Panc1 (cell line): ENCODE measurements around the gene SLIT1. TPM values are rescaled to one million over a fixed set of nuclear protein-coding genes. Genes with fewer than 3 reads are reported as not detected.

Source experiments
- ATAC-seq: fragments of 200-7000 bp; cut with Tn5 transposase; 2 replicates; pipeline ENCODE4 v1.9.1; 2020; ENCODE audit warnings: mild to moderate bottlenecking, moderate library complexity
- BruUV-seq: library from RNA; stranded (reverse); fragments of 400-500 nt; replicated peaks from 2 replicates; lab custom pipeline; 2021; lab: Mats Ljungman, UMichigan
- CTCF ChIA-PET: fragments of 300-600 bp; sonication (Branson Sonifier 250); formaldehyde crosslinking; loops from one replicate; lab custom pipeline; 2022; ENCODE audit warnings: antibody characterized with exemption; lab: Charles Lee
- POLR2A ChIA-PET: fragments of 300-600 bp; sonication (Branson Sonifier 250); formaldehyde crosslinking; loops from one replicate; lab custom pipeline; 2022; ENCODE audit warnings: antibody characterized with exemption; lab: Charles Lee
- DNase-seq: peaks from one replicate; pipeline ENCODE4 v3.0.0-alpha.2; 2010; ENCODE audit warnings: low read depth, low spot score
- H3K27ac ChIP-seq: 2 replicates; pipeline ENCODE4 v1.5.1; 2011; ENCODE audit warnings: mild to moderate bottlenecking, low read length, inconsistent platforms
- H3K27me3 ChIP-seq: fragments of 200-500 bp; sonication (Bioruptor generic); 2 replicates; pipeline ENCODE4 v1.6.0; 2014; ENCODE audit warnings: low read length, inconsistent platforms; ENCODE audit not compliant: control insufficient read depth, insufficient read depth
- H3K36me3 ChIP-seq: fragments of 200-500 bp; sonication (Bioruptor generic); 2 replicates; pipeline ENCODE4 v1.5.1; 2014; ENCODE audit warnings: inconsistent platforms, mild to moderate bottlenecking, low read length, moderate library complexity; ENCODE audit not compliant: control insufficient read depth, insufficient read depth
- H3K4me1 ChIP-seq: 2 replicates; pipeline ENCODE4 v1.5.1; 2011; ENCODE audit warnings: inconsistent platforms, mild to moderate bottlenecking, low read length, moderate library complexity; ENCODE audit not compliant: control insufficient read depth, insufficient read depth
- H3K4me3 ChIP-seq, 2 experiments: 2 replicates each; pipeline ENCODE4 v1.5.1; 2011 to 2012; ENCODE audit warnings: low read depth in 2 of 2, low read length in 2 of 2, mild to moderate bottlenecking in 2 of 2, inconsistent platforms in 1 of 2, moderate library complexity in 1 of 2
- H3K9me3 ChIP-seq: fragments of 200-500 bp; sonication (Bioruptor generic); 2 replicates; pipeline ENCODE4 v1.5.1; 2014; ENCODE audit warnings: low read depth, mild to moderate bottlenecking, inconsistent platforms, low read length, moderate library complexity; ENCODE audit not compliant: control insufficient read depth, insufficient read depth
- POLR2AphosphoS5 ChIP-seq: IDR thresholded peaks from 2 replicates; pipeline ENCODE4 v1.6.1; 2012; ENCODE audit warnings: mild to moderate bottlenecking, low read depth, low read length, moderate library complexity
- SIN3A ChIP-seq: IDR thresholded peaks from 2 replicates; pipeline ENCODE4 v1.6.1; 2012; ENCODE audit warnings: low read depth, mild to moderate bottlenecking, low read length, moderate library complexity, borderline replicate concordance; ENCODE audit not compliant: insufficient read depth
- TCF7L2 ChIP-seq: IDR thresholded peaks from 2 replicates; pipeline ENCODE4 v1.6.1; 2011; ENCODE audit warnings: mild to moderate bottlenecking, low read depth, low read length, inconsistent platforms
- in situ Hi-C: cut with HindIII; loops from 2 replicates; pipeline ENCODE4 v1.10.0; 2016; ENCODE audit warnings: low sequenced_read_pairs, low pct_unique_long_range_greater_than_20kb
- intact Hi-C: fragments of 100-400 bp; cut with micrococcal nuclease; formaldehyde crosslinking; loops from one replicate; pipeline ENCODE4 v1.10.0; 2022; ENCODE audit not compliant: unreplicated experiment
- total RNA-seq: library from RNA; stranded (reverse); gene quantifications from one replicate; pipeline ENCODE4 v1.2.1, GENCODE V29; 2021; ENCODE audit not compliant: unreplicated experiment
- TF ChIP-seq, protein P1 (sequence below): fragments of 450-650 bp; IDR thresholded peaks from 2 replicates; pipeline ENCODE4 v1.5.1; 2017; ENCODE audit warnings: mild to moderate bottlenecking
- TF ChIP-seq, protein P2 (sequence below), 2 experiments: IDR thresholded peaks; 2 replicates each; pipeline ENCODE4 v1.6.1; 2011 to 2012; ENCODE audit warnings: low read depth in 2 of 2, control low read depth in 1 of 2, low read length in 1 of 2, mild to moderate bottlenecking in 1 of 2, moderate library complexity in 1 of 2; ENCODE audit not compliant: insufficient read depth in 1 of 2

Gene SLIT1
- total RNA-seq, 1 experiment from 2014 or later, result 2.6 TPM

DNA sequence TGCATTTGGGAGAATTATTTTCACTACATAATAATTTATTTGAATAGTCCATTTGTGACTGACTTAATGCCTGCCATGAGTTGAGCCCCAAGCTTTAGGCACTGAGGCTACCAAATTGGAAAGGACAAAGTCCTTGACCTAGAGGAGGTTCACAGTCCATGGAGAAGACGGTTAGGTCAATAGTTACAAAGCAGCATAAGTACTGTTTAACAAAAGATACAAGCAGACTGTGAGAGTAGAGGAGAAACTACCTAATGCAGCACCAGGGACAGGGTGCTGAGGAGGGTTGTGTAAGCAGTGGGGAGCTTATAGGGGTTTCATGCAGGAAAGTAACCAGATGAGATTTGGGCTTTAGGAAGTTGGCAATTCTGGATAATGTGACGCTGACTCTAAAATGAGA is 214.4 kb downstream of the SLIT1 start:
- intact Hi-C loops, result no loop called here
- TF ChIP-seq, protein P1, sequence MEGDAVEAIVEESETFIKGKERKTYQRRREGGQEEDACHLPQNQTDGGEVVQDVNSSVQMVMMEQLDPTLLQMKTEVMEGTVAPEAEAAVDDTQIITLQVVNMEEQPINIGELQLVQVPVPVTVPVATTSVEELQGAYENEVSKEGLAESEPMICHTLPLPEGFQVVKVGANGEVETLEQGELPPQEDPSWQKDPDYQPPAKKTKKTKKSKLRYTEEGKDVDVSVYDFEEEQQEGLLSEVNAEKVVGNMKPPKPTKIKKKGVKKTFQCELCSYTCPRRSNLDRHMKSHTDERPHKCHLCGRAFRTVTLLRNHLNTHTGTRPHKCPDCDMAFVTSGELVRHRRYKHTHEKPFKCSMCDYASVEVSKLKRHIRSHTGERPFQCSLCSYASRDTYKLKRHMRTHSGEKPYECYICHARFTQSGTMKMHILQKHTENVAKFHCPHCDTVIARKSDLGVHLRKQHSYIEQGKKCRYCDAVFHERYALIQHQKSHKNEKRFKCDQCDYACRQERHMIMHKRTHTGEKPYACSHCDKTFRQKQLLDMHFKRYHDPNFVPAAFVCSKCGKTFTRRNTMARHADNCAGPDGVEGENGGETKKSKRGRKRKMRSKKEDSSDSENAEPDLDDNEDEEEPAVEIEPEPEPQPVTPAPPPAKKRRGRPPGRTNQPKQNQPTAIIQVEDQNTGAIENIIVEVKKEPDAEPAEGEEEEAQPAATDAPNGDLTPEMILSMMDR, result no peak
- TF ChIP-seq TCF7L2 (no peak), POLR2AphosphoS5 (no peak), SIN3A (no peak)
- TF ChIP-seq, protein P2, sequence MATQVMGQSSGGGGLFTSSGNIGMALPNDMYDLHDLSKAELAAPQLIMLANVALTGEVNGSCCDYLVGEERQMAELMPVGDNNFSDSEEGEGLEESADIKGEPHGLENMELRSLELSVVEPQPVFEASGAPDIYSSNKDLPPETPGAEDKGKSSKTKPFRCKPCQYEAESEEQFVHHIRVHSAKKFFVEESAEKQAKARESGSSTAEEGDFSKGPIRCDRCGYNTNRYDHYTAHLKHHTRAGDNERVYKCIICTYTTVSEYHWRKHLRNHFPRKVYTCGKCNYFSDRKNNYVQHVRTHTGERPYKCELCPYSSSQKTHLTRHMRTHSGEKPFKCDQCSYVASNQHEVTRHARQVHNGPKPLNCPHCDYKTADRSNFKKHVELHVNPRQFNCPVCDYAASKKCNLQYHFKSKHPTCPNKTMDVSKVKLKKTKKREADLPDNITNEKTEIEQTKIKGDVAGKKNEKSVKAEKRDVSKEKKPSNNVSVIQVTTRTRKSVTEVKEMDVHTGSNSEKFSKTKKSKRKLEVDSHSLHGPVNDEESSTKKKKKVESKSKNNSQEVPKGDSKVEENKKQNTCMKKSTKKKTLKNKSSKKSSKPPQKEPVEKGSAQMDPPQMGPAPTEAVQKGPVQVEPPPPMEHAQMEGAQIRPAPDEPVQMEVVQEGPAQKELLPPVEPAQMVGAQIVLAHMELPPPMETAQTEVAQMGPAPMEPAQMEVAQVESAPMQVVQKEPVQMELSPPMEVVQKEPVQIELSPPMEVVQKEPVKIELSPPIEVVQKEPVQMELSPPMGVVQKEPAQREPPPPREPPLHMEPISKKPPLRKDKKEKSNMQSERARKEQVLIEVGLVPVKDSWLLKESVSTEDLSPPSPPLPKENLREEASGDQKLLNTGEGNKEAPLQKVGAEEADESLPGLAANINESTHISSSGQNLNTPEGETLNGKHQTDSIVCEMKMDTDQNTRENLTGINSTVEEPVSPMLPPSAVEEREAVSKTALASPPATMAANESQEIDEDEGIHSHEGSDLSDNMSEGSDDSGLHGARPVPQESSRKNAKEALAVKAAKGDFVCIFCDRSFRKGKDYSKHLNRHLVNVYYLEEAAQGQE (IDR thresholded peaks at IDR 0.05; ENCODE audit: insufficient read depth in 1 of 2, low read depth in 2 of 2, low read length in 1 of 2), result no peak
- no peaks in the 10 kb centered on the region for H3K4me1 ChIP-seq

GRCh38 chr10:96968682-96969423 is 216.9 kb downstream of the SLIT1 start:
- intact Hi-C loops, result no loop called here
- Histone ChIP-seq H3K27ac (no peak overlapping the region), H3K4me3 (no peak overlapping the region), H3K36me3 (no peaks in the 10 kb centered on the region), H3K9me3 (no peaks in the 10 kb centered on the region), H3K4me1 (no peaks in the 10 kb centered on the region), H3K27me3 (no peaks in the 10 kb centered on the region)
- ChIA-PET CTCF (interaction anchor here (0.7 kb wide), 1 partner anchor 77 kb away, joined by 5 read pairs; no protein-coding TSS in a partner anchor), POLR2A (no interaction called here)
- TF ChIP-seq POLR2AphosphoS5 (no peak), SIN3A (no peak), TCF7L2 (no peak)
- TF ChIP-seq, protein P1, result no peak
- TF ChIP-seq, protein P2 (IDR thresholded peaks at IDR 0.05; ENCODE audit: insufficient read depth in 1 of 2, low read depth in 2 of 2, low read length in 1 of 2), result no peak
- no TSS peak for BruUV-seq
- DNase-seq (no peak), ATAC-seq (no peak; the same call in 1 of the 2 replicates)
- in situ Hi-C loops, result no loop called here

More for the DNA sequence above, 214.4 kb downstream of the SLIT1 start:
- Histone ChIP-seq H3K36me3 (no peaks in the 10 kb centered on the region), H3K27me3 (no peaks in the 10 kb centered on the region), H3K27ac (no peak overlapping the region), H3K4me3 (no peak overlapping the region), H3K9me3 (no peaks in the 10 kb centered on the region)
- DNase-seq (no peak), ATAC-seq (no peak)
- POLR2A ChIA-PET, result no interaction called here
- in situ Hi-C loops, result no loop called here
- CTCF ChIA-PET, result no interaction called here
- BruUV-seq, result no TSS peak
